Measurements from ENCODE around the gene ZNF235.

GRCh38 chr19:44346556-44346955, 41.7 kb upstream of the ZNF235 start:
- TF ChIP-seq CTCF (tag by site-specific recombination; IDR thresholded peaks at IDR 0.05) (no peak), ZNF24 (tag by site-specific recombination; IDR thresholded peaks at IDR 0.05) (no peak), ZNF670 (tag by site-specific recombination; IDR thresholded peaks at IDR 0.05; ENCODE audit: low read depth) (no peak), TCF7L2 (IDR thresholded peaks at IDR 0.05; ENCODE audit: borderline replicate concordance, low read depth, low read length) (no peak), IKZF3 (tag by site-specific recombination; IDR thresholded peaks at IDR 0.05) (no peak), ZNF473 (tag by site-specific recombination; IDR thresholded peaks at IDR 0.05) (no peak)

All from HEK293 (cell line).